ENCODE results near the gene RRBP1.

Gene RRBP1

GRCh38 chr20:17590245-17590644 is 91.8 kb downstream of the RRBP1 start:
- Histone ChIP-seq H3K4me3 (ENCODE audit: low read depth, low read length, poor library complexity, severe bottlenecking) (no peak overlapping the region), H3K79me2 (ENCODE audit: insufficient read depth, low read length) (no peaks in the 10 kb centered on the region), H3K4me2 (ENCODE audit: low read length) (no peak overlapping the region), H3K36me3 (ENCODE audit: insufficient read depth, low read length) (no peaks in the 10 kb centered on the region), H4K20me1 (ENCODE audit: insufficient read depth, low read length) (no peaks in the 10 kb centered on the region), H3K4me1 (ENCODE audit: insufficient read depth, low read length, severe bottlenecking) (peaks cover 8% of the 10 kb centered on the region), H2AFZ (ENCODE audit: low read length) (no peak overlapping the region), H3K9me2 (ENCODE audit: low read depth, low read length) (no peaks in the 10 kb centered on the region), H3K27me3 (ENCODE audit: insufficient read depth, low read length) (no peaks in the 10 kb centered on the region), H3F3A (ENCODE audit: insufficient read depth, low read length) (no peaks in the 10 kb centered on the region), H3K27ac (ENCODE audit: low read depth, low read length, poor library complexity, severe bottlenecking) (no peak overlapping the region), H3K9ac (ENCODE audit: low read length) (no peak overlapping the region), H3K9me3 (ENCODE audit: low read length) (no peaks in the 10 kb centered on the region)
- TF ChIP-seq, protein P1, sequence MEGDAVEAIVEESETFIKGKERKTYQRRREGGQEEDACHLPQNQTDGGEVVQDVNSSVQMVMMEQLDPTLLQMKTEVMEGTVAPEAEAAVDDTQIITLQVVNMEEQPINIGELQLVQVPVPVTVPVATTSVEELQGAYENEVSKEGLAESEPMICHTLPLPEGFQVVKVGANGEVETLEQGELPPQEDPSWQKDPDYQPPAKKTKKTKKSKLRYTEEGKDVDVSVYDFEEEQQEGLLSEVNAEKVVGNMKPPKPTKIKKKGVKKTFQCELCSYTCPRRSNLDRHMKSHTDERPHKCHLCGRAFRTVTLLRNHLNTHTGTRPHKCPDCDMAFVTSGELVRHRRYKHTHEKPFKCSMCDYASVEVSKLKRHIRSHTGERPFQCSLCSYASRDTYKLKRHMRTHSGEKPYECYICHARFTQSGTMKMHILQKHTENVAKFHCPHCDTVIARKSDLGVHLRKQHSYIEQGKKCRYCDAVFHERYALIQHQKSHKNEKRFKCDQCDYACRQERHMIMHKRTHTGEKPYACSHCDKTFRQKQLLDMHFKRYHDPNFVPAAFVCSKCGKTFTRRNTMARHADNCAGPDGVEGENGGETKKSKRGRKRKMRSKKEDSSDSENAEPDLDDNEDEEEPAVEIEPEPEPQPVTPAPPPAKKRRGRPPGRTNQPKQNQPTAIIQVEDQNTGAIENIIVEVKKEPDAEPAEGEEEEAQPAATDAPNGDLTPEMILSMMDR (IDR thresholded peaks at IDR 0.05; ENCODE audit: low read length) = no peak
- TF ChIP-seq EZH2 (IDR thresholded peaks at IDR 0.05; ENCODE audit: borderline replicate concordance, low read length) = no peak

DNA sequence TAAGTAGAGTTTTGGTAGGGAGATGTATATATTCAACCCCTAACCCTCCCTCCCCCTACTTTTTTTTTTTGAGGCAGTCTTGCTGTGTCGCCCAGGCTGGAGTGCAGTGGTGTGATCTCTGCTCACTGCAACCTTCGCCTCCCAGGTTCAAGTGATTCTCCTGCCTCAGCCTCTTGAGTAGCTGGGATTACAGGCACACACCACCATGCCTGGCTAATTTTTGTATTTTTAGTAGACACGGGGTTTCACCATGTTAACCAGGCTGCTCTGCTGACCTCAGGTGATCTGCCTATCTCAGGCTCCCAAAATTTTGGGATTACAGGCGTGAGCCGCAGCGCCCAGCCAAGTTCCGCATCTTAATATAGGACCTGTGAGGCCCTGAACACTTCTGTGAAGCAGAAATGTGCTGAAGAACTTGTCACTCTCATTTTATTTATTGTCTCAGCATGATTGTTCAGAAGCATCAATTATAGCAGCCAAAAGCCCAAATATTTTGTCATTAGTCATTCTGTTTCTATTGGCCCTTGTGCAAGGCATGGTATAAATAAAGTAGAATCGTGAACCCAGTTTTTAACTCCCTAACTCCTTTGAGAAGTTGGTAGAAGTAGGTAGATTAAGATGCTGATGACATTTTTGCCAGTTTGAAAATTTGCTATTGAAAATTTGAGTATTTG is 92.7 kb downstream of the RRBP1 start:
- Histone ChIP-seq H3K9me3 (ENCODE audit: low read length) (no peaks in the 10 kb centered on the region), H3K79me2 (ENCODE audit: insufficient read depth, low read length) (no peaks in the 10 kb centered on the region), H3K4me1 (ENCODE audit: insufficient read depth, low read length, severe bottlenecking) (peaks cover 8% of the 10 kb centered on the region), H3K9me2 (ENCODE audit: low read depth, low read length) (no peaks in the 10 kb centered on the region), H3K9ac (ENCODE audit: low read length) (no peak overlapping the region), H3K4me3 (ENCODE audit: low read depth, low read length, poor library complexity, severe bottlenecking) (no peak overlapping the region), H3K36me3 (ENCODE audit: insufficient read depth, low read length) (no peaks in the 10 kb centered on the region), H4K20me1 (ENCODE audit: insufficient read depth, low read length) (no peaks in the 10 kb centered on the region), H3K27ac (ENCODE audit: low read depth, low read length, poor library complexity, severe bottlenecking) (no peak overlapping the region), H3K27me3 (ENCODE audit: insufficient read depth, low read length) (no peaks in the 10 kb centered on the region), H3K4me2 (ENCODE audit: low read length) (no peak overlapping the region), H3F3A (ENCODE audit: insufficient read depth, low read length) (no peaks in the 10 kb centered on the region), H2AFZ (ENCODE audit: low read length) (no peak overlapping the region)
- TF ChIP-seq, protein P1 (IDR thresholded peaks at IDR 0.05; ENCODE audit: low read length) = no peak
- TF ChIP-seq EZH2 (IDR thresholded peaks at IDR 0.05; ENCODE audit: borderline replicate concordance, low read length) = no peak

GRCh38 chr20:17587824-17588223 is 94.2 kb downstream of the RRBP1 start:
- Histone ChIP-seq H4K20me1 (ENCODE audit: insufficient read depth, low read length) (no peaks in the 10 kb centered on the region), H3K79me2 (ENCODE audit: insufficient read depth, low read length) (no peaks in the 10 kb centered on the region), H3K4me3 (ENCODE audit: low read depth, low read length, poor library complexity, severe bottlenecking) (no peak overlapping the region), H3K9me2 (ENCODE audit: low read depth, low read length) (no peaks in the 10 kb centered on the region), H3F3A (ENCODE audit: insufficient read depth, low read length) (no peaks in the 10 kb centered on the region), H3K9ac (ENCODE audit: low read length) (no peak overlapping the region), H3K4me2 (ENCODE audit: low read length) (no peak overlapping the region), H2AFZ (ENCODE audit: low read length) (no peak overlapping the region), H3K27ac (ENCODE audit: low read depth, low read length, poor library complexity, severe bottlenecking) (no peak overlapping the region), H3K9me3 (ENCODE audit: low read length) (no peaks in the 10 kb centered on the region), H3K27me3 (ENCODE audit: insufficient read depth, low read length) (no peaks in the 10 kb centered on the region), H3K4me1 (ENCODE audit: insufficient read depth, low read length, severe bottlenecking) (peaks cover 8% of the 10 kb centered on the region), H3K36me3 (ENCODE audit: insufficient read depth, low read length) (no peaks in the 10 kb centered on the region)
- no peak for TF ChIP-seq EZH2 (IDR thresholded peaks at IDR 0.05; ENCODE audit: borderline replicate concordance, low read length)
- TF ChIP-seq, protein P1 (IDR thresholded peaks at IDR 0.05; ENCODE audit: low read length) = no peak

Data from OCI-LY1 (cell line).